ENCODE data around the gene RXRG. TPM values are rescaled to one million over a fixed set of nuclear protein-coding genes. Genes with fewer than 3 reads are reported as not detected.

RXRG gene
- total and polyA plus RNA-seq, 5 donors = 1.4 to 4.7 (median 3.6) TPM

DNA sequence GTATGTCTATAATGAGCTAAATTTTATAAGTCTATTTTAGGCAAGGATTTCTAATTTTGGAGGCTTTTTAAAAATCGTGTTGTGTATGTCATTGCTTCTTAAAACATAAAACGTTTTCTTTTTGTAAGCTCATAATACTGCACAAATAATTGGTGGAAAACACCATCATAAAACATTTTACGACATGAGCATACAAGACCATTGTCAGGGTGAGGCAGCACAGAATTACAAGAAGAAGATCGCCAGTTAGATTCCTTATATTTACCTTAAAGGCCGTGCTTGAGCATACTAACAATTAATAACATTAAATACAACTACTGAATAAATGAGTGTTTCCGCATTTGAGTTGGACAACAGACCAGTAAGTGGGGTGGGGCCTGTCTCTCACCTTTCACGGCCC, 69.3 kb downstream of the RXRG start:
- peak overlapping the region; percentile 46 for H3K4me3 ChIP-seq (ENCODE audit: low read length)
- ATAC-seq = no peak
- intact Hi-C loops (cut with DNase I) = no loop called here
- H3K9me3 ChIP-seq (ENCODE audit: control insufficient read depth, low read length) = no peaks in the 10 kb centered on the region
- H3K4me1 ChIP-seq (ENCODE audit: control insufficient read depth, insufficient read depth, low read length) = peaks cover 1% of the 10 kb centered on the region
- H3K27me3 ChIP-seq (ENCODE audit: control insufficient read depth, insufficient read depth) = no peaks in the 10 kb centered on the region
- no peak for DNase-seq
- peak overlapping the region; percentile 85 for H3K27ac ChIP-seq (ENCODE audit: low read length)
- WGBS = 41% methylated on average over 7 of the region's 7 CpGs

DNA sequence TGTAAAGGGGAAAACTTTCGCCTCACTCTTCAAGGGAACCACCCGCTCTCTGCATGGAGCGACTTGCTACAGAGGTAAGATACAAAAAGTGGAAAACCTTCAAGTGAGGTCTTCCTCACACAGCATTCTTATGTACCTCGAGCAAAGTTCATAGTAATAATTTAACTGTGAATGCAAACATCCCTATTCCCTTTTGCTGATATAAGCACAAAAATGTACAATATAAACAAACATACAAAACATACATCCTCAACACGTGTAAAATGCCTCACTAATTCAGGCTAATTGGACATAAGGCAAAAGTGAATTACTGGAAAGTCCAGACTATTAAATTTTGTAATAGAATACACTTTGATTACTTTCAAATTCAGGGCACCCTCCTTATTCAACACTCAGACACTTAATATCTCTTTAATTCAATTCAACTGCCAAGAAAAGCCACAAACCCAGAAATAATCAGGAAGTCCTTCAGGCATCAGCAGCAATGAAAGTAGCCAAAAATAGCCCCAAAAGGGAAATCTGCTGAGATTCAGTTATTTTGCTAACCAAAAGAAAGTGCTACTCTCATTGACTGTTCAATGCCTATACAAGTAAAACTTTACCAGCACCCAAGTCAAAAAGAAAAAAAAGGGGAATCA, 73.2 kb downstream of the RXRG start:
- Histone ChIP-seq H3K27me3 (ENCODE audit: control insufficient read depth, insufficient read depth) (no peaks in the 10 kb centered on the region), H3K9me3 (ENCODE audit: control insufficient read depth, low read length) (no peaks in the 10 kb centered on the region), H3K4me3 (ENCODE audit: low read length) (no peak overlapping the region), H3K27ac (ENCODE audit: low read length) (no peak overlapping the region), H3K4me1 (ENCODE audit: control insufficient read depth, insufficient read depth, low read length) (peaks cover 1% of the 10 kb centered on the region)
- intact Hi-C loops (cut with DNase I) = no loop called here
- 46% methylated on average over 5 of the region's 5 CpGs for WGBS
- DNase-seq = no peak
- ATAC-seq = no peak

DNA sequence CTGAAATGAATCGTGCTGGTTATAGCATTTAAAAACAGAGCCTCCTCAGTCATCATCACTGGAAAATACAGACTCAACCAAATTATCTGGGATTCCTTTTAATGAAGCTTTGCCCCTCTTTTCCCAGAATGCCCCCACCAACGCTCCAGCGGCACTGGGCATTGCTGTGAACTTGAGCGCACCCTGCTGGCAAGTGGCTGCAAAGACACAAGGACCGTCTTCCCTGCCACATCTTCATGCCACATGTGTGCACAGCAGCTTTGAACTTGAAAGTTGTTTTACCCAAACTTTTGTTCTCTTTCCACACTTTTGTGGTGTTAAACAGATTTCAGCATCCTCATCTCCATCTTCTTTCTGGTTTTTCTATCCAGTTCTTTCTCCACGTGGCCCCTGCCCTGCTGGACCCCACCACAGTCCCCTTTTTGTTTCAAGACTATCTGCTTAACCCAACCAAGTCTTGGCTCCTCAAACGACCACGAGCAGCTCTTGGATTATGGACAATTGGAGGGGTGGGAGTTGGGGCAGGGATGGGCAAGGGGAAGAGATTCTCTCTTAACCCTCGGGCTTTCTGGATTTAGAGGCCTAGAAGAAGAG, 75.6 kb downstream of the RXRG start:
- WGBS = 18% methylated on average over 9 of the region's 9 CpGs
- peak in 1 of 2 donors; percentile 62 for ATAC-seq
- Histone ChIP-seq H3K27ac (ENCODE audit: low read length) (no peak overlapping the region), H3K4me1 (ENCODE audit: control insufficient read depth, insufficient read depth, low read length) (no peaks in the 10 kb centered on the region), H3K27me3 (ENCODE audit: control insufficient read depth, insufficient read depth) (no peaks in the 10 kb centered on the region), H3K4me3 (ENCODE audit: low read length) (no peak overlapping the region), H3K9me3 (ENCODE audit: control insufficient read depth, low read length) (no peaks in the 10 kb centered on the region)
- intact Hi-C loops (cut with DNase I) = loop anchor here (5.0 to 10.0 kb wide), 3 partner anchors 222 to 227 kb away; no protein-coding TSS in a partner anchor
- peak; percentile 57 to 82 (median 78) for DNase-seq

DNA sequence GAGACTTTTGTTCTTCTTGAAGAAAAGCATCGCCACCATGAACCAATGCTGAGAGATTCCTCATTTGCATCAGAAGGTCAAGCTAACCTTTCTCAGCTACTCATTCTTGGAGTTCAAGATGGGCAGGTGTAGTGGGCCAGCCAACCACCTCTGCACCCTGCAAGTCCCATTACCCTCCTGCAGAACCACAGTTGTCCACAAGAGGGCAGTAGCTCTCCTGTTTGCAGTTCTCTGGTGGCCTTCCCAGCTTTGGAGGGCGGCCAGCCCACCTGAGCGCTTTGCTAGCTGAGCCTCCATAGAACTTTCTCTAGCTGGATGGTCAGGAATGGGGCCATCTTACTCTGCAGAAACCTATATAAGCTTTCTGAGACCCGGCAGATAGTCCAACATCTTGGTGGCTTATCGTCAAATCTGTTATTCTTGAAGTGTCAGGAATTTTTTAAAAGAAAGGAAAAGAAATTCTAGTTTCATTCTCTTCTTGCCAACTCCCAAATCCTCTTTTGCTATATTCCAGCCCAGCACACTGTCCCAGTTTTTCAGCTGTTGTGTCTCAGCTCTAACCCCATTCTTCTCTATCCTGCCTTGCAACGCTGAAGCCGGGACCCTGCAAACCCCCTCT, 77.4 kb downstream of the RXRG start:
- H3K9me3 ChIP-seq (ENCODE audit: control insufficient read depth, low read length) = no peaks in the 10 kb centered on the region
- H3K4me3 ChIP-seq (ENCODE audit: low read length) = no peak overlapping the region
- intact Hi-C loops (cut with DNase I) = loop anchor here (5.0 to 10.0 kb wide), 3 partner anchors 220 to 225 kb away; no protein-coding TSS in a partner anchor
- DNase-seq (peak; percentile 76 to 90 (median 83)), ATAC-seq (peak; percentile 48 to 71)
- 46% methylated on average over 7 of the region's 7 CpGs for WGBS
- H3K4me1 ChIP-seq (ENCODE audit: control insufficient read depth, insufficient read depth, low read length) = no peaks in the 10 kb centered on the region
- no peaks in the 10 kb centered on the region for H3K27me3 ChIP-seq (ENCODE audit: control insufficient read depth, insufficient read depth)
- no peak overlapping the region for H3K27ac ChIP-seq (ENCODE audit: low read length)

DNA sequence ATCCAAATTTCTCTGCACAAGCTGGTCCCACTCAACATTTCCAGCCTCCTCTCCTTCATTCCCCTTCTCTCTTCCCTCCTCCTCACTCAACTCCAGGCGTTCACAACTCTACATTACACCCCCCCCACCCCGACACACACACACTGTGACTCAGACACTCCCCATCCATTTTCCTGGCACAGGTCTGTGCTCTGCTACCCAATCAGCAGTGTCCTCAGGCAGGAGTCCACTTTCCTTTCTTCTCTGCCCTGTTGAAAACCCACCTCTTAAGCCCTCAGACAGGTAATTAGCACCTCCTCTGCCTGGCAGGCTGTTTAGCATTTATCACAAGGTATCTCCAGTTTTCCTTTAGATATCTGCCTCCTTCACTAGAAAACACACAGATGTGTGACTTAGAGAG, 79.6 kb downstream of the RXRG start:
- no peak overlapping the region for H3K4me3 ChIP-seq (ENCODE audit: low read length)
- 37% methylated on average over 2 of the region's 2 CpGs for WGBS
- no peaks in the 10 kb centered on the region for H3K27me3 ChIP-seq (ENCODE audit: control insufficient read depth, insufficient read depth)
- H3K4me1 ChIP-seq (ENCODE audit: control insufficient read depth, insufficient read depth, low read length) = no peaks in the 10 kb centered on the region
- H3K9me3 ChIP-seq (ENCODE audit: control insufficient read depth, low read length) = no peaks in the 10 kb centered on the region
- DNase-seq = no peak
- no peak for ATAC-seq
- intact Hi-C loops (cut with DNase I) = loop anchor here (5.0 to 10.0 kb wide), 3 partner anchors 218 to 223 kb away; no protein-coding TSS in a partner anchor
- H3K27ac ChIP-seq (ENCODE audit: low read length) = no peak overlapping the region

DNA sequence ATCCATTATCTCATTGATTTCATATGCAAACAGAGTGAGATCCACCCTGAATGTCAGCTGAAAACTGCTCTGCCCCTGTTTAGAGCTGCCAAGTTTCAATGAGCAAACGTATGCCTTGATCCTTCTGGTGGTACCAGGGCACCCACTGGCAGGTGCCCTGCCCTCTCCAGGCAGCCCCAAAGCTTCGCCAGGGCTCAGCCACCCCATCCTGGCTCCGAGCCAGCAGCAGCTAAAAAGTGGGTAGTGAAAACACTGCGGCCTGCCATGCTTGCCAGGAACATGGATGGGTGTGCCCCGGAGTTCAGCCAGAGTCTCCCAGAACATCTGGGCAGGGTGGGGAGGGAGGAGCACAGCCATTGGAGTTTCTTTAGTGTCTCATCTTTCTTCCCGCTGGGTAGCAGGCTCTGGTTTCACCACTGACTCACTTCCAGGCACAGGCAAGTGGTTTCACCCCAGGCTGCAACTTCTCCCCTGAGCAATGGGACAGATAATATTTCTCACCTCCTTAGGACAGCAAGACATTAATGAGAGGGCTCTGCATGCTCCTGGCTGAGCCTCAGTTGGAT, 80.3 kb downstream of the RXRG start:
- Histone ChIP-seq H3K27ac (ENCODE audit: low read length) (no peak overlapping the region), H3K9me3 (ENCODE audit: control insufficient read depth, low read length) (no peaks in the 10 kb centered on the region), H3K4me1 (ENCODE audit: control insufficient read depth, insufficient read depth, low read length) (no peaks in the 10 kb centered on the region), H3K4me3 (ENCODE audit: low read length) (no peak overlapping the region), H3K27me3 (ENCODE audit: control insufficient read depth, insufficient read depth) (no peaks in the 10 kb centered on the region)
- intact Hi-C loops (cut with DNase I) = loop anchor here (5.0 to 10.0 kb wide), 3 partner anchors 217 to 222 kb away; no protein-coding TSS in a partner anchor
- DNase-seq (peak; percentile 47 to 79 (median 60)), ATAC-seq (peak; percentile 56 to 68)
- 35% methylated on average over 6 of the region's 6 CpGs for whole genome bisulfite sequencing

DNA sequence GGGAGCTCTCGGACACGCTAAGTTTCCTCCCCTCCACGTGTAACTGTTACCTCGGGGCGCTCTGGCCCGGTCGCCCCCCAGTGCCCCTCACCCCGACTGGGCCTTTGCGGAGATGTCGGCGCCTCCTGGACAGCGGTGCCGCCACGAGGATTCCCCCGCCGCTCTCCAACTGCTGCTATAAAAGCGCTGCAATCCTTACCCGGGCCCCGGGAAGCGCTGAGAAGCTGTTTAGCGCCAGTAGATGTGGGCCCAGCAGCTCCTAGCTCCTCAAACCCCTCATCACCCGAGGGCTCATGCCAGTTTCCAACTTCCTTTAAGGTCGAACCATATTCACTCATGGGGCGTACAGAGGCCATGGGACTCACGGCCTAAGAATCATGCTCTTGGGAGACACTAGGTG, 88.0 kb downstream of the RXRG start:
- H3K9me3 ChIP-seq (ENCODE audit: control insufficient read depth, low read length) = no peaks in the 10 kb centered on the region
- H3K27ac ChIP-seq (ENCODE audit: low read length) = no peak overlapping the region
- no peaks in the 10 kb centered on the region for H3K27me3 ChIP-seq (ENCODE audit: control insufficient read depth, insufficient read depth)
- H3K4me3 ChIP-seq (ENCODE audit: low read length) = peak overlapping the region; percentile 40
- intact Hi-C loops (cut with DNase I) = no loop called here
- H3K4me1 ChIP-seq (ENCODE audit: control insufficient read depth, insufficient read depth, low read length) = peaks cover 10% of the 10 kb centered on the region
- 16% methylated on average over 25 of the region's 25 CpGs for WGBS
- DNase-seq = peak in 1 of 3 donors; percentile 44
- ATAC-seq = no peak

DNA sequence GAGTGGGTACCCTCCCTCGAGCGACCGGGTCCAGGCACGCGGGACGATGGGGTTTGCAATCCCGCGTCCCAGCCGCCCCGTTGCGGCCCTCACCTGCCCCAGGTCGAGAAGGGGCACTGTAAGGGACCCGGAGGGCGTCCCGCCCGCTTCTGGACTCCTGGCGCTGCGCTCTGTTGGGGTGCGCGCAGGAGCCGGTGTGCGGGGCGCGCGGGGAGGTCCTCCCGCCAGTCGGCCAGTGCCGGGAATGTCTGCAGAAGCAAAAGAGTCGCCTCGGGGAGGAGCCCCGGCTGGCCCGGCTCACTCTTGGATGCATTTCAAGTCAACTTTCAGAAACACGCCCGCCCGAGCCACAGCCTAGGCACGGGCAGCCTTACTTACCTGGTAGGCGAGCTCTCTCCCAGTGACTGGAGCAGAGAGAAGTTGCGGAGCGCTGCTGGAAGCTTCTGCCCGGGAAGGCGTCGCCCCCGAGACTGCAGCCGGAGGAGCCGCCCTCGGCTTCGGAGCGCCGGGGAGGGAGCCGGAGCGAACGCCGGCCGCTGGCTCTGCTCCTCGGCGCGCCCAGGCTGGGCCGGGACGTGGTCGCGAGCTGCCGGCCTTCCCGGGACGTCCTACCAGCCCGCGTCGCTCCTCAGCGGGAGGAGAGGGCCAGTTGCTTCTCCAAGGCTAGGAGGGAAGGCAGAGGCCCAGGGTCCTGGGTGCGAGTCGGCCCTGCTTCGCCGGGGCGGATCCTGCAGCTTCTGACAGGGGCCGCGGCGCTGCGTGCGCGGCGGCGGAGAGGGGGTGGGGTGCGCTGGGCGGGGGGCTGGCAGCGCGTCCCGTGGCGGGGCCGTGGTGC, 88.7 kb downstream of the RXRG start, which contains the start of gene LMX1A:
TSS of gene LMX1A (minus strand) at position 739 of the 835 bp plus-strand sequence. CDS start 1,156 bp downstream, outside the sequence.
- Histone ChIP-seq H3K27me3 (ENCODE audit: control insufficient read depth, insufficient read depth) (no peaks in the 10 kb centered on the region), H3K9me3 (ENCODE audit: control insufficient read depth, low read length) (no peaks in the 10 kb centered on the region), H3K27ac (ENCODE audit: low read length) (no peak within 1 kb of the TSS), H3K4me3 (ENCODE audit: low read length) (peak within 1 kb of the TSS; percentile 40), H3K4me1 (ENCODE audit: control insufficient read depth, insufficient read depth, low read length) (peaks cover 10% of the 10 kb centered on the region)
- intact Hi-C loops (cut with DNase I) = no loop called here
- DNase-seq (peak; percentile 24 to 60 (median 51)), ATAC-seq (peak; percentile 68 to 75)
- under 1% methylated on average over 88 of the region's 88 CpGs for WGBS

DNA sequence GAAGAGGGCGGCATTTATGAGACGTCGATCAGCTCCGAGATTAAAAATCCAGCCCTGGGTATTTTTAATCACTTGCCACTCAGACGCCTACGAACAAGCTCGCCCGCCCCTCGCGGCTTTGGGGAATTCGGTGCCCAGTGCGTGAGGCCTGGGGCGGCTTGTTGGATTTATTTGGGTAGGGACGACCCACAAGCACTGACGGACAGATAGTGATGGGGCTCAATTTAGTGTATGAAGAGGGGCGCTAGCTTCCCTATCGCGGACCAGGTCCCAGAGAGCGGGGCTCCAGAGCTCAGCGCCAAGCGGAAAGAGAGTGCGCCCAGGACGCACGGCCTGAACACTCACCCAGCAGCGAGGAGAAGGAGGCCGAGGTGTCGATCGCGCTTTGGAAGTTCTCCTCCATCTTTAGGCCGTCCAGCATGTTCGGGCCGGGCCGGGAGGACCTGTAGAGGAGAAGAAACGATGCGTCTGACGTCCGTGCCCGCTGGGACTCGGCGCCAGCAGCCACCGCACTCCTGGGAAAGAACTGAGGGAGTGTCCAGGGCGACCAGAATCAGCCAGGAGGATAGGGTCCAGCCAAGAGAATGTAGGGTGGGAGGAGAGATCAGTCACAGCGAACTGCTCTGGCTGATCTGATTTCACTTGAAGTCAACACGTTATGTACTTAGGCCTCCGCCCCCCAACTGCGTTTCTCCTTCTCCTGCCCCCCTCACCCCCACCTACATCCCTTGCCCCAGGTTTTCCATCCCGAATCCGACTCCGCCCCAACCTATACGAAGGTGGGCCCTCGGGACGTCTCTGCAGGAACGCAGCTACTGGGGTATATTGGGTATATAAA, 89.6 kb downstream of the RXRG start:
- H3K27me3 ChIP-seq (ENCODE audit: control insufficient read depth, insufficient read depth) = no peaks in the 10 kb centered on the region
- H3K9me3 ChIP-seq (ENCODE audit: control insufficient read depth, low read length) = no peaks in the 10 kb centered on the region
- H3K4me1 ChIP-seq (ENCODE audit: control insufficient read depth, insufficient read depth, low read length) = peaks cover 10% of the 10 kb centered on the region
- no peak for DNase-seq
- H3K4me3 ChIP-seq (ENCODE audit: low read length) = peak overlapping the region; percentile 40
- intact Hi-C loops (cut with DNase I) = no loop called here
- no peak for ATAC-seq
- WGBS = 4% methylated on average over 53 of the region's 53 CpGs
- H3K27ac ChIP-seq (ENCODE audit: low read length) = no peak overlapping the region

DNA sequence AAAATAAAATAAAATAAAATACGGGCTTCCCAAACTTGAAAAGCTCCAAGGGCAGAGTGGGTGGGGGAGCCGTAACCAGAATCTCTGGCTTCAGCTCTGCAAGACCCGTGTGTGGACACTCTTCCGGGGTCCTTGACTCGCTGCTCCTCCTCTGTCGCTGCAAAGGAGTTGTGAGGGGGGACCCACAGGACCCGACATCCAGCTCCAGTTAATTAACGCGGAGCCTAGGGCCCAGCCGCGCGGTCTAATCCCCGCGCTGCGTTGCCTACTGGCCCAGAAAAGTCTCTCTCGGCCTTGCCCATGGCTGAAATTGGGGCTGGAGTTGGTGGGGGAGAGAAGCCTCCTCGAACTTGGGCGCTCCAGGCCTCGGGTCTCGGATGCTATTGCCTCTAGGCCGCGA, 90.2 kb downstream of the RXRG start:
- peaks cover 10% of the 10 kb centered on the region for H3K4me1 ChIP-seq (ENCODE audit: control insufficient read depth, insufficient read depth, low read length)
- H3K4me3 ChIP-seq (ENCODE audit: low read length) = no peak overlapping the region

More for the DNA sequence above, 90.2 kb downstream of the RXRG start:
- 8% methylated on average over 22 of the region's 22 CpGs for WGBS
- Histone ChIP-seq H3K27ac (ENCODE audit: low read length) (no peak overlapping the region), H3K27me3 (ENCODE audit: control insufficient read depth, insufficient read depth) (no peaks in the 10 kb centered on the region), H3K9me3 (ENCODE audit: control insufficient read depth, low read length) (no peaks in the 10 kb centered on the region)
- no peak for DNase-seq
- intact Hi-C loops (cut with DNase I) = no loop called here
- ATAC-seq = no peak

Data from right cardiac atrium (tissue), 5 donors.